D721Med (cell line): ENCODE results near the gene FAM222B.
A peak's percentile ranks its signal among the peaks of the same experiment; 100 is the strongest.
"Not testable (repeated sequence)": the region's sequence is repeated elsewhere in the genome, so short reads cannot be mapped to it uniquely, and the experiment has no call there.

Experiments
- DNase-seq: peaks from one replicate; pipeline ENCODE4 v3.0.0; 2011; ENCODE audit warnings: low spot score; ENCODE audit not compliant: insufficient read length
- FAIRE-seq: peaks from 2 replicates; lab custom pipeline; 2011; peaks lifted over from hg19 to GRCh38; lab: Jason Lieb, UNC
- TF ChIP-seq, protein P1 (sequence below): IDR thresholded peaks from 2 replicates; pipeline ENCODE4 v1.5.1; 2012; ENCODE audit warnings: mild to moderate bottlenecking, control low read depth; ENCODE audit not compliant: insufficient read depth; ENCODE audit errors: missing control alignments

FAM222B gene

DNA sequence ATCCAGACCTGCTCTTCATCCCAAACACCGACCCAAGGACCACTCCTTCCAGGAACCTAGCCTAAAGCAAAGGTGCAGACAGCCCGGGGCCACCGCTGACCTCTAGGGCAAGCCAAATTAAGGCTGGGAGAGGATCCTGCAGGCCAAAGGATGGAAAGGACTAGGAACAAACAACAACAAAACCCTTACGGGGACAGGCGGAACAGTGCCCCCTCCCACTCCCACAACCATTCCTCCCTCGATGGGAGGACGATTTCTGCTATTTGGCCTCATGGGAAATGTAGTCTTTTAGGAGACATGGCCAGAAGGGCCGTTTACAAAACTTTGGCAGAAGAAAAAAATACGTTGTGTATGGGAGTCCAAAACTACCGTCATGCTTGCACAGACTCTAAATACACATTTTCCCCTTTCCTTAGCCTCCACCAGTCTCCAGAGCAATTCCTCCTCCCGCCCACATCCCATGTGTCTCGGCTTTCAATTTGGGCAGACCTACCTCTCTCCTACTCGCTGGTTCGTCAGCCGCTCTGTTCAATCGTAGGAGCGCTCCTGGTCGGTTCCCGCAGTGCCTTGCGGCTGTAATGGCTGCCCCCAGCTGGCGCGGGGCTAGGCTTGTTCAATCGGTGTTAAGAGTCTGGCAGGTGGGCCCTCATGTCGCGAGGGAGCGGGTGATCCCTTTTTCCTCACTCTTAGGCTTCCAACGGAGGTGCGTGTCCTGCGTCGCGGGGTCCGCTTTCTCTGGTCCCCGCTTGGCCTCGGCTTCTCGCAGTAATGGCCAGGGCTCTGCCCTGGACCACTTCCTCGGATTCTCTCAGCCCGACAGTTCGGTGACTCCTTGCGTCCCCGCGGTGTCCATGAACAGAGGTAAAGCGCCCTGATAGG, 12.1 kb upstream of the FAM222B start, which contains the start of gene ERAL1:
Gene ERAL1 (plus strand): TSS at position 560 of the 879 bp plus-strand sequence. CDS start 19 bp downstream, at position 579.
- FAIRE-seq (peak; percentile 25), DNase-seq (peak; percentile 94)
- TF ChIP-seq, protein P1, sequence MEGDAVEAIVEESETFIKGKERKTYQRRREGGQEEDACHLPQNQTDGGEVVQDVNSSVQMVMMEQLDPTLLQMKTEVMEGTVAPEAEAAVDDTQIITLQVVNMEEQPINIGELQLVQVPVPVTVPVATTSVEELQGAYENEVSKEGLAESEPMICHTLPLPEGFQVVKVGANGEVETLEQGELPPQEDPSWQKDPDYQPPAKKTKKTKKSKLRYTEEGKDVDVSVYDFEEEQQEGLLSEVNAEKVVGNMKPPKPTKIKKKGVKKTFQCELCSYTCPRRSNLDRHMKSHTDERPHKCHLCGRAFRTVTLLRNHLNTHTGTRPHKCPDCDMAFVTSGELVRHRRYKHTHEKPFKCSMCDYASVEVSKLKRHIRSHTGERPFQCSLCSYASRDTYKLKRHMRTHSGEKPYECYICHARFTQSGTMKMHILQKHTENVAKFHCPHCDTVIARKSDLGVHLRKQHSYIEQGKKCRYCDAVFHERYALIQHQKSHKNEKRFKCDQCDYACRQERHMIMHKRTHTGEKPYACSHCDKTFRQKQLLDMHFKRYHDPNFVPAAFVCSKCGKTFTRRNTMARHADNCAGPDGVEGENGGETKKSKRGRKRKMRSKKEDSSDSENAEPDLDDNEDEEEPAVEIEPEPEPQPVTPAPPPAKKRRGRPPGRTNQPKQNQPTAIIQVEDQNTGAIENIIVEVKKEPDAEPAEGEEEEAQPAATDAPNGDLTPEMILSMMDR, result no peak

DNA sequence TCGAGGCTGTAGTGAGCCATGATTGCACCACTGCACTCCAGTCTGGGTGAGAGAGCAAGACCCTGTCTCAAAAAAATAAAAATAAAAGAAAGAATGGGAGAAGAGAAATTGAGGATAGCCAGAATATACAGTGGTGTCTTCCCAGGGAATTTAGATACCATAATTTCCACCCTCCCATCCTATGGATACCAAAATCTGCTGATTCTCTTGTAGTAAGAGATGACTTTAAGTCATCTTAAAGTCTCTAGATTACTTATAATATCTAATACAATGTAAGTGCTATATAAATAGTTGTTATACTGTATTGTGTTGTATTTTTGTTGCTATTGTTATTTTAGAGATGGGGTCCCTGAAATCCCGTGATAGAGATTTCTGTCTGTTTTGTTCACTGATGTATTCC, 10.7 kb upstream of the FAM222B start:
- no peak for DNase-seq
- TF ChIP-seq, protein P1, result no peak
- no peak for FAIRE-seq

DNA sequence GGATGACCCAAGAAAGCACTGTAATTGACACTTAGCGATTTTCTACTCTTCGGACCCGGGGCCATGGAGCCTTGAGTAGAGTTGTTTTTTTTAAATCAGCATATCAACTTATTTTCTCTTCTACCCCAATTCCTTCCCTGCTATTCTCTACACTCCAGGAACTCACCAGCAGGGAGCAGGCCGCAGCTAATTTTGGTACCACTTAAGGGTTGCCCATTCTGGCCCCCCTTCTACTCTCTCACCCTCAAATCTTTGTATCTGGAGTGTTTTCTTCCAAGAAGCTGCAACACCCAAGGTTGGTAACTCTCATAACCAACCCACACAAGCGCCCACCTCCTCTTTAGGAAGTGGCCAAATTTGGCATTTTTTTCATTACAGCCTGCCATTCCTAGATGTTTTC, 6.7 kb upstream of the FAM222B start:
- FAIRE-seq, result no peak
- TF ChIP-seq, protein P1, result peak; percentile 11
- DNase-seq, result no peak

DNA sequence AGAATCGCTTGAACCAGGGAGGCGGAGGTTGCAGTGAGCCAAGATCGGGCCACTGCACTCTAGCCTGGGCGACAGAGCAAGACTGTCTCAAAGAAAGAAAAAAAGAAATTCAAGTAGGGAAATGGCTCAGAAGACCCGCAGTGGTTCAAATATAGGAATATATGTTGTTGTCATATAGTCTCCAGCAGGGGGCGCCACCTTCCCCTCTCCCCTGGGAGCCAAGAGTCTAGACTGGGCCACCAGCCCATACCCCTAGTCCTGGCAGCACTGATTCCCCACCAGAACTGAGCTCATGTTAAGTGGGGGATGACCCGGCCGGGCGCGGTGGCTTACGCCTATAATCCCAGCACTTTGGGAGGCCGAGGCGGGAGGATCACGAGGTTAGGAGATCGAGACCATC, 6.1 kb upstream of the FAM222B start:
- TF ChIP-seq, protein P1, result peak; percentile 52
- DNase-seq, result peak; percentile 43
- FAIRE-seq, result not testable (repeated sequence)

DNA sequence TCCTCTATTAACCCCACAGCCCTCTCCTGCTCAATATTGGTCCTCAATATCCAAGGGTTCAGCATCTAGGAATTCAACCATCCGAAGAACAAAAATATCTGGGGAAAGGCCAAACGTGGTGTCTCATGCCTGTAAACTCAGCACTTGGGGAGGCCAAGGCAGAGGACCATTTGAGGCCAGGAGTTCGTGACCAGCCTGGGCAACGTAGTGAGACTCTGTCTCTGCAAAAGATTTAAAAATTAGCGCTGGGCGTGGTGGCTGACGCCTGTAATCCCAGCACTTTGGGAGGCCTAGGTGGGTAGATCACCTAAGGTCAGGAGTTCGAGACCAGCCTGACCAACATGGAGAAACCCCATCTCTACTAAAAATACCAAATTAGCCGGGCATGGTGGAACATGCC, 4.1 kb upstream of the FAM222B start:
- FAIRE-seq, DNase-seq: not testable (repeated sequence)

DNA sequence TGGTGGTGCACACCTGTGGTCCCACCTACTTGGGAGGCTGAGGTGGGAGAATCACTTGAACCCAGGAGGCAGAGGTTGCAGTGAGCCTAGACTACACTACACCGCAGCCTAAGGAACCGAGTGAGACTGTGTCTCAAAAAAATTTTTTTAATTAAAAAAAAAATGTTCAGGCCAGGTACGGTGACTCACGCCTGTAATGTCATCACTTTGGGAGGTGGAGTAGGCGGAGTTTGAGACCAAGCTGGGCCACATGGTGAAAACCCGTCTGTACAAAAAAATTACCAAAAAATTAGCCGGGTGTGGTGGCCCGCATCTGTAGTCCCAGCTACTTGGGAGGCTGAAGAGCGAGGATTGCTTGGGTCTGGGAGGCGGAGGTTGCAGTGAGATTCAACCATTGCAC, 3.6 kb upstream of the FAM222B start:
- FAIRE-seq (no peak), DNase-seq (no peak)
- TF ChIP-seq, protein P1, result no peak

DNA sequence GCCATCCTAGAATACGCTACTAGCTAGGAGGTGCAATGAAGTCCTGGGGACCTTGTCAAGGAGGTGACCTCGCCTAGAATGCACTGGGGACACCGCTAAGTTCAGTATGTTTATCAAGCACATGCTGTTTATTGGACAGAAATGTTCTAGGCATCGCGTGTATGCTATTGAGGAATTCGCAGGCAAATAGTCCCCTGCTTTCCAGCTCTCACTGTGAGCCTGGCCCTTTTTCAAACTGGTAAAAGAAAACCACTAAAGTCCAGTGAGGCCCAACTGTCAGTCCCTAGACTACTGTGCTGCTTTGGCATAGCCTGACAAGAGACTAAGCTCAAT, 1.2 kb upstream of the FAM222B start:
- TF ChIP-seq, protein P1, result no peak
- FAIRE-seq (no peak), DNase-seq (no peak)

DNA sequence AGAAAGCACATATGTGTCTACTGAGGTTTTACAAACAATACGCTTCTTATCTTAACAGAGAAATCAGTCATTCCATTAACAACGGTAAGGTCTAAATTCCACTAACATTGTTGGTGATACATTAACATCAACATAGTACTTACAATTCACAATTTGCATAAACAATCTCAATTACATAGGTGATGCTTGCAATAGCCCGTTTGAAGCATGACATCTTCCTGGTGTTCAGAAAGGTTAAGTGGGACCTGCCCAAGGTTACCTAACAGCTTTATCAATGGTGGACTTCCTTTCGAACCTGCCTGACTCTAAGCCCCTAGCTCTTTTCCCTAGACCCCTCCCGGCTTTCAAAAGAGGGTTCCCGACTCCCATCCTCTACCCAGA, 699 bp downstream of the FAM222B start:
- TF ChIP-seq, protein P1, result no peak
- FAIRE-seq (no peak), DNase-seq (no peak)
